Pancreas (tissue), 10 donors: Measurements from ENCODE around the gene EPHA10. TPM values are rescaled to one million over a fixed set of nuclear protein-coding genes. Genes with fewer than 3 reads are reported as not detected.
"Not testable (repeated sequence)": the region's sequence is repeated elsewhere in the genome, so short reads cannot be mapped to it uniquely, and the experiment has no call there.

Source experiments
- ATAC-seq, 4 donors: fragments of 200-7000 bp; cut with Tn5 transposase; one replicate each; pipeline versions ENCODE4 v1.8.0 to v1.9.1; 2020; ENCODE audit warnings: mild to moderate bottlenecking in 4 of 4, moderate library complexity in 4 of 4
- DNase-seq, 6 donors: peaks; one replicate each; pipeline ENCODE4 v3.0.0-alpha.2; 2020
- FAIRE-seq: peaks from 2 replicates; lab custom pipeline; 2012; peaks lifted over from hg19 to GRCh38; lab: Jason Lieb, UNC
- H3K27ac ChIP-seq, 4 donors: fragments of 200-600 bp; sonication (generic); 1 replicate in 3 of 4; 2 replicates in 1 of 4; pipeline versions ENCODE4 v1.5.0 to v1.8.0; 2020
- H3K27me3 ChIP-seq, 4 donors: fragments of 200-600 bp; one replicate each; pipeline ENCODE4 v1.8.0; 2021
- H3K36me3 ChIP-seq, 3 donors: fragments of 200-600 bp; sonication (generic) in 1 of 3; one replicate each; pipeline versions ENCODE4 v1.5.0 to v1.8.0; 2020 to 2021
- H3K4me1 ChIP-seq, 3 donors: fragments of 200-600 bp; one replicate each; pipeline ENCODE4 v1.8.0; 2021
- H3K4me3 ChIP-seq, 4 donors: fragments of 200-600 bp; sonication (generic) in 2 of 4; one replicate each; pipeline versions ENCODE4 v1.5.0 to v1.8.0; 2020 to 2021
- H3K9me3 ChIP-seq, 4 donors: fragments of 200-600 bp; one replicate each; pipeline ENCODE4 v1.8.0; 2021
- WGBS, 2 donors: extraction: QIAGEN DNeasy Blood & Tissue Kit; methylation state at CpG; one replicate each; pipeline ENCODE4 v1.1.7; 2013; 5-methylcytosine and 5-hydroxymethylcytosine counted together
- intact Hi-C, 3 donors: fragments of 100-400 bp; cut with DNase I; formaldehyde crosslinking; loops; one replicate each; pipeline versions ENCODE4 v1.11.1 to v1.14.2; 2022
- polyA plus RNA-seq, 2 donors: library from polyadenylated mRNA; stranded (reverse); fragments of 200-250 nt; gene quantifications; one replicate each; pipeline ENCODE4 v1.2.3, GENCODE V29; 2013
- total RNA-seq, 6 donors: library from RNA; stranded (reverse); fragmentation: NEBNext Ultra II Directional in 4 of 6; extraction: Animal tissue kit (Norgen Biotek cat#: 25700) in 4 of 6; gene quantifications; one replicate each; pipeline versions ENCODE4 v1.2.1 to v1.2.4, GENCODE V29; 2021 to 2023
- TF ChIP-seq, protein P1 (sequence below), 4 donors: fragments of 200-600 bp; sonication (generic) in 3 of 4; IDR thresholded peaks; one replicate each; pipeline versions ENCODE4 v1.5.0 to v1.8.0; 2021; ENCODE audit warnings: antibody characterized with exemption in 4 of 4
- donor health status: healthy with polysubstance abuse.
- donor health status: DM: no; HTN: no; CAD: no; lungs with moderate emphysema.
- donor health status: DM: no; HTN: no; CAD: no.
- donor health status: control.
- donor health status: control.
- donor health status: Bipolar disorder and iron deficiency.
- donor health status: DM: yes; HTN: yes; CAD: no.
- donor health status: DM: no; HTN: no; CAD: no.
- donor health status: DM: no; HTN: no; CAD: no.
- donor health status: DM: yes; HTN: yes; CAD: no.

Gene EPHA10
- total and polyA plus RNA-seq, 8 donors = 1.7 to 3.8 (median 2.2) TPM

DNA sequence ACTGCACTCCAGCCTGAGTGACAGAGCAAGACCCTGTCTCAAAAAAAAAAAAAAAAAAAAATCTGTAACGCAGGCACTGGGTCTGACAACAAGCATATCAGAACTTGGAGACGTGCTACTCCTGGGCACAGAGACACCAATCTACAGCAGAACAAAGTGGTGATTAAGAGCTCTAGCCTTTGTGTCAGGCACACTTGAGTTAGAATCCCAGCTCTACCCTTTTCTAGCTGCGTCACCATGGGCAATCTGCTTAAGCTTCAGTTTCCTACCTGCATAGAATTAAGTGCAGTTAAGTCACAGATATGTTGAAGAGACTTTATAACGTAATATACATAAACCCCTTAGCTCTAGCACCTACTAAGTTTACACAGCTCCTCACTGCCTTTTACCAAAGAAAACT is 76.0 kb downstream of the EPHA10 start:
- WGBS, 2 donors = 57 to 62% methylated on average over 4 of the region's 4 CpGs
- Histone ChIP-seq H3K4me1 (peaks cover 6 to 15% (median 7%) of the 10 kb centered on the region in 3 donors), H3K27me3 (no peaks in the 10 kb centered on the region), H3K9me3 (no peaks in the 10 kb centered on the region), H3K36me3 (peaks cover 0 to 13% (median 11%) of the 10 kb centered on the region in 3 donors), H3K4me3 (peak overlapping the region in 3 of 4 donors; percentile 47 to 90 (median 56)), H3K27ac (no peak overlapping the region)
- DNase-seq (no peak), ATAC-seq (no peak), FAIRE-seq (no peak)
- intact Hi-C loops = loop anchor here in 1 of 3 donors (10.0 kb wide), 1 partner anchor 234 kb away; no protein-coding TSS in a partner anchor
- TF ChIP-seq, protein P1, sequence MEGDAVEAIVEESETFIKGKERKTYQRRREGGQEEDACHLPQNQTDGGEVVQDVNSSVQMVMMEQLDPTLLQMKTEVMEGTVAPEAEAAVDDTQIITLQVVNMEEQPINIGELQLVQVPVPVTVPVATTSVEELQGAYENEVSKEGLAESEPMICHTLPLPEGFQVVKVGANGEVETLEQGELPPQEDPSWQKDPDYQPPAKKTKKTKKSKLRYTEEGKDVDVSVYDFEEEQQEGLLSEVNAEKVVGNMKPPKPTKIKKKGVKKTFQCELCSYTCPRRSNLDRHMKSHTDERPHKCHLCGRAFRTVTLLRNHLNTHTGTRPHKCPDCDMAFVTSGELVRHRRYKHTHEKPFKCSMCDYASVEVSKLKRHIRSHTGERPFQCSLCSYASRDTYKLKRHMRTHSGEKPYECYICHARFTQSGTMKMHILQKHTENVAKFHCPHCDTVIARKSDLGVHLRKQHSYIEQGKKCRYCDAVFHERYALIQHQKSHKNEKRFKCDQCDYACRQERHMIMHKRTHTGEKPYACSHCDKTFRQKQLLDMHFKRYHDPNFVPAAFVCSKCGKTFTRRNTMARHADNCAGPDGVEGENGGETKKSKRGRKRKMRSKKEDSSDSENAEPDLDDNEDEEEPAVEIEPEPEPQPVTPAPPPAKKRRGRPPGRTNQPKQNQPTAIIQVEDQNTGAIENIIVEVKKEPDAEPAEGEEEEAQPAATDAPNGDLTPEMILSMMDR (IDR thresholded peaks at IDR 0.05) = no peak

DNA sequence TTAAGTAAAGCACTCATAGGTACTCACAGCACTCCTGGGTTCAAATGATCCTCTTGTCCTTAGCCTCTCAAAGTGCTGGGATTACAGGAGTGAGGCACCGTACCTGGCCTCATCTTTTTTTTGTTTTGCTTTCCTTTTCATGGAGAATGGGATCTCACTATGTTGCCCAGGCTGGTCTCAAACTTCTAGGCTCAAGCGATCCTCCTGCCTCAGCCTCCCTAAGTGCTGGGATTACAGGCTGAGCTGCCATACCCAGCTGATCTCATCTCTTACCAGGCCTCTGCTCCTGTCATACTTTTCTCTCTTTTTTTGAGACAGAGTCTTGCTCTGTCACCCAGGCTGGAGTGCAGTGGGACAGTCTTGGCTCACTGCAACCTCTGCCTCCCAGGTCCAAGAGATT is 77.2 kb downstream of the EPHA10 start:
- not testable (repeated sequence) for DNase-seq, H3K9me3 ChIP-seq, H3K27ac ChIP-seq, ATAC-seq, H3K27me3 ChIP-seq, H3K4me3 ChIP-seq, FAIRE-seq
- intact Hi-C loops = loop anchor here in 1 of 3 donors (10.0 kb wide), 1 partner anchor 233 kb away; no protein-coding TSS in a partner anchor
- Histone ChIP-seq H3K36me3 (peaks cover 0 to 13% (median 11%) of the 10 kb centered on the region in 3 donors), H3K4me1 (peaks cover 6 to 15% (median 7%) of the 10 kb centered on the region in 3 donors)
- WGBS, 2 donors = 94% methylated on average over 2 of the region's 2 CpGs

DNA sequence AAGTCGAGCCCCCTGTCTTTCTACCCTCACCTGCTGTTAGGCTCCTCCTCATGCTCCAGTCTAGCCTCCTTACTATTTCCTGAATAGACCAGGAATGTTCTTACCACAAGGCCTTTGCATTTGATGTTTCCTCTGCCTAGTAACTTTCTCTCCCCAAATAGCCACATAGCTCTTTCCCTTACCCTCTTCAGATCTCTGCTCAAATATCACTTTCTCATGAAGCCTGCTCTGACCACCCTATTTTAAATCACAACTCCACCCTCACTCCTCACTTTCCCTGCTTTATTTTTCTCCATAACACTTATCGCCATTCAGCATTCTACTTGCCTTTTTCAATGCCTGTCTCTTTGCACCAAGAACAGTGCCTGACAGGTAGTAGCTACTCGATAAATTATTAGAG is 79.2 kb downstream of the EPHA10 start:
- TF ChIP-seq, protein P1 (IDR thresholded peaks at IDR 0.05) = no peak
- H3K27ac ChIP-seq = no peak overlapping the region
- no peak for ATAC-seq
- H3K36me3 ChIP-seq = peaks cover 0 to 13% (median 11%) of the 10 kb centered on the region in 3 donors
- peaks cover 0 to 9% (median under 1%) of the 10 kb centered on the region in 3 donors for H3K4me1 ChIP-seq
- no peak for DNase-seq
- H3K27me3 ChIP-seq = no peaks in the 10 kb centered on the region
- intact Hi-C loops = loop anchor here in 1 of 3 donors (10.0 kb wide), 1 partner anchor 231 kb away; no protein-coding TSS in a partner anchor
- H3K9me3 ChIP-seq = no peaks in the 10 kb centered on the region
- no peak for FAIRE-seq
- WGBS, 2 donors = 80 to 83% methylated on average over 3 of the region's 3 CpGs
- H3K4me3 ChIP-seq = no peak overlapping the region

DNA sequence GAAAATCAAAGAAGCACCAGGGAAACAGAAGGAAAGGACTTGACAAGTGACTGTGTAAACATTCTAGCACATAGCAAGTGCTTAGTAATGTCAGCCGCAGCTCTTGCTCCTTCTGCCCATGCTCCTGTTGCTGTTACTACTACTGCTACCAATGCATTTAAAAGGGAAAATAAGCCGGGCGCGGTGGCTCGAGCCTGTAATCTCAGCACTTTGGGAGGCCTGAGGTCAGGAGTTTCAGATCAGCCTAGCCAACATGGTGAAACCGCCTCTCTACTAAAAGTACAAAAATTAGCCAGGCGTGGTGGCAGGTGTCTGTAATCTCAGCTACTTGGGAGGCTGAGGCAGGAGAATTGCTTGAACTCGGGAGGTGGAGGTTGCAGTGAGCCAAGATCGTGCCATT is 80.7 kb downstream of the EPHA10 start:
- not testable (repeated sequence) for H3K27ac ChIP-seq, H3K27me3 ChIP-seq, H3K4me1 ChIP-seq, ATAC-seq, H3K9me3 ChIP-seq, FAIRE-seq, DNase-seq, H3K4me3 ChIP-seq
- 89 to 92% methylated on average over 9 of the region's 9 CpGs for WGBS, 2 donors
- H3K36me3 ChIP-seq = peaks cover 0 to 13% (median 11%) of the 10 kb centered on the region in 3 donors
- intact Hi-C loops = loop anchor here in 2 of 3 donors (5.0 to 10.0 kb wide), 3 partner anchors 82 to 229 kb away; no protein-coding TSS in a partner anchor

DNA sequence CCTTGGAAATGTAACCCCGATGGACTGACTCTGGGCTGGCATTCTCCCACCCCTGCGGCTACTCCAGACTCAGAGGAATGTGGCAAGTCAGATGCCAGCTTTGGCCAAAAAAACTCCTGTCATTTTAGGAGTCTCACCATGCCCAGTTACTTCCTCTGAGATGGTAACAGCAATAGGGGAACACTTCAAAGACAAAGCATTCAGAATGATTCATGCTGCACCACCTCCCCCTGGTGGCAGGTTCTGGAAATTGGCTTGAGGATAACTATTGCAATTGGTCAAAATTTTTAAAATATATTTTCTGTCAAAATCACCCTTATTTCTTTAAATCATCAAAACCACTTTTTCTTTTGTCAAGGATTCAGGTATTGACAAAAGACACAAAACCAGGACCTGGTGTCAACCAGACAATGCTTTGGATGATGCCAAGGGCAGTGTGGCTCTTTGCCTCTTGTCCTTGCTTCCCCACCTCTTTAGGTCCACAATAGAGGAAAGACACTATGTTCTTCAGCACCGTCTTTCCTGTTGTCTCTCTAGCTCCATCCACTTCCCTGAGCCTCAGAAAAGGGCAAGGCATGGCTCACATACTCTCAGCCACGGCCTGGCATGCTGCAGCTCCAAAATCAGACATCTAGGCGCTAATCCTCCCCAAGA is 82.5 kb downstream of the EPHA10 start:
- TF ChIP-seq, protein P1 (IDR thresholded peaks at IDR 0.05) = peak; percentile 67 to 85 (median 81)
- H3K27me3 ChIP-seq = no peaks in the 10 kb centered on the region
- no peak overlapping the region for H3K27ac ChIP-seq
- DNase-seq (peak in 5 of 6 donors; percentile 19 to 81 (median 62)), ATAC-seq (peak; percentile 64 to 90 (median 86)), FAIRE-seq (peak; percentile 34)
- no peaks in the 10 kb centered on the region for H3K4me1 ChIP-seq
- H3K36me3 ChIP-seq = peaks cover 0 to 13% (median 11%) of the 10 kb centered on the region in 3 donors
- WGBS, 2 donors = 68 to 71% methylated on average over 5 of the region's 5 CpGs
- H3K4me3 ChIP-seq = no peak overlapping the region
- intact Hi-C loops = loop anchor here in 2 of 3 donors (5.0 to 10.0 kb wide), 3 partner anchors 80 to 228 kb away; no protein-coding TSS in a partner anchor
- no peaks in the 10 kb centered on the region for H3K9me3 ChIP-seq
